BJ (cell line): ENCODE data around the gene C19orf38. TPM values are rescaled to one million over a fixed set of nuclear protein-coding genes. Genes with fewer than 3 reads are reported as not detected.

Experiments
- CTCF ChIA-PET: fragments of 350-600 bp; formaldehyde crosslinking; extraction: SDS; loops from one replicate; lab custom pipeline; 2021; ENCODE audit warnings: antibody characterized with exemption, inconsistent platforms; lab: Yijun Ruan, JAX
- POLR2A ChIA-PET: fragments of 300-600 bp; sonication (Branson Sonifier 250); formaldehyde crosslinking; extraction: SDS; loops from one replicate; lab custom pipeline; 2021; ENCODE audit warnings: antibody characterized with exemption; lab: Charles Lee
- DNase-seq: peaks from one replicate; pipeline ENCODE4 v3.0.0-alpha.2; 2011; ENCODE audit warnings: low read depth
- H3K27me3 ChIP-seq: 2 replicates; pipeline ENCODE4 v1.6.0; 2011; ENCODE audit warnings: low read length; ENCODE audit not compliant: control insufficient read depth, insufficient read depth
- H3K36me3 ChIP-seq: 2 replicates; pipeline ENCODE4 v1.5.1; 2011; ENCODE audit warnings: low read length; ENCODE audit not compliant: control insufficient read depth, insufficient read depth
- H3K4me3 ChIP-seq: 2 replicates; pipeline ENCODE4 v1.5.1; 2011; ENCODE audit warnings: low read depth, mild to moderate bottlenecking, control low read depth, low read length
- CTCF ChIP-seq: IDR thresholded peaks from 2 replicates; pipeline ENCODE4 v1.5.1; 2011; ENCODE audit warnings: low read depth, mild to moderate bottlenecking, control low read depth, inconsistent platforms, low read length, moderate library complexity; ENCODE audit not compliant: insufficient read depth
- polyA plus RNA-seq: library from polyadenylated mRNA; depleted of rRNA; stranded (reverse); fragments of >200 nt; gene quantifications from 2 replicates; pipeline ENCODE4 v1.2.3, GENCODE V29; 2011

Gene C19orf38
- polyA plus RNA-seq, 1 experiment = 0.26 TPM

- CTCF ChIA-PET = interaction anchor here (0.6 to 3.0 kb wide), 3 partner anchors 16 to 20 kb away, joined by 3 to 9 read pairs (median 3); no protein-coding TSS in a partner anchor
- TF ChIP-seq CTCF = no peak
- no peaks in the 10 kb centered on the region for H3K36me3 ChIP-seq
- DNase-seq = no peak
- no peaks in the 10 kb centered on the region for H3K27me3 ChIP-seq
- POLR2A ChIA-PET = no interaction called here
- H3K4me3 ChIP-seq = no peak overlapping the region
Observed at GRCh38 chr19:10838377-10838776, 9.8 kb upstream of the C19orf38 start.

- Histone ChIP-seq H3K4me3 (no peak overlapping the region), H3K27me3 (no peaks in the 10 kb centered on the region), H3K36me3 (no peaks in the 10 kb centered on the region)
- ChIA-PET CTCF (interaction anchor here (0.5 to 6.5 kb wide), 4 partner anchors 15 to 589 kb away, joined by 3 to 26 read pairs (median 5); no protein-coding TSS in a partner anchor), POLR2A (no interaction called here)
- no peak for DNase-seq
- TF ChIP-seq CTCF = no peak
Observed at GRCh38 chr19:10839114-10840050, 8.8 kb upstream of the C19orf38 start.

GRCh38 chr19:10842788-10843187 is 5.4 kb upstream of the C19orf38 start:
- CTCF ChIA-PET = interaction anchor here (0.7 to 6.5 kb wide), 5 partner anchors 11 to 125 kb away, joined by 3 to 26 read pairs (median 6); partner anchors contain the start of gene DNM2
- no peak for TF ChIP-seq CTCF

GRCh38 chr19:10846500-10847202 is 1.6 kb upstream of the C19orf38 start:
- TF ChIP-seq CTCF = no peak
- H3K27me3 ChIP-seq = peaks cover 8% of the 10 kb centered on the region; the same call in 1 of the 2 replicates
- ChIA-PET POLR2A (interaction anchor here (0.6 kb wide), 1 partner anchor 8 kb away, joined by 9 read pairs; no protein-coding TSS in a partner anchor), CTCF (interaction anchor here (1.0 to 2.7 kb wide), 5 partner anchors 8 to 129 kb away, joined by 3 to 10 read pairs (median 4); partner anchors contain the start of genes DNM2 and TMED1)
- DNase-seq = no peak
- no peaks in the 10 kb centered on the region for H3K36me3 ChIP-seq
- H3K4me3 ChIP-seq = no peak overlapping the region

More at GRCh38 chr19:10842788-10843187, 5.4 kb upstream of the C19orf38 start:
- 0 out of 2 replicates have a peak, but pooled peaks cover 1% of the 10 kb centered on the region for H3K27me3 ChIP-seq
- DNase-seq = no peak
- no peak overlapping the region for H3K4me3 ChIP-seq
- no peaks in the 10 kb centered on the region for H3K36me3 ChIP-seq
- POLR2A ChIA-PET = no interaction called here

- ChIA-PET POLR2A (no interaction called here), CTCF (interaction anchor here (1.7 kb wide), 1 partner anchor 14 kb away, joined by 8 read pairs; no protein-coding TSS in a partner anchor)
- Histone ChIP-seq H3K36me3 (no peaks in the 10 kb centered on the region), H3K27me3 (peaks cover 8% of the 10 kb centered on the region; the same call in 1 of the 2 replicates), H3K4me3 (no peak overlapping the region)
- no peak for DNase-seq
- no peak for TF ChIP-seq CTCF
Observed at GRCh38 chr19:10850631-10851030, 2.4 kb downstream of the C19orf38 start.
